SK-N-DZ (cell line): ENCODE measurements around the gene PROB1.
"Not testable (repeated sequence)": the region's sequence is repeated elsewhere in the genome, so short reads cannot be mapped to it uniquely, and the experiment has no call there.

Experiments used
- DNase-seq: peaks from one replicate; pipeline ENCODE4 v3.0.0-alpha.2; 2015; ENCODE audit warnings: low spot score

The PROB1 gene

DNA sequence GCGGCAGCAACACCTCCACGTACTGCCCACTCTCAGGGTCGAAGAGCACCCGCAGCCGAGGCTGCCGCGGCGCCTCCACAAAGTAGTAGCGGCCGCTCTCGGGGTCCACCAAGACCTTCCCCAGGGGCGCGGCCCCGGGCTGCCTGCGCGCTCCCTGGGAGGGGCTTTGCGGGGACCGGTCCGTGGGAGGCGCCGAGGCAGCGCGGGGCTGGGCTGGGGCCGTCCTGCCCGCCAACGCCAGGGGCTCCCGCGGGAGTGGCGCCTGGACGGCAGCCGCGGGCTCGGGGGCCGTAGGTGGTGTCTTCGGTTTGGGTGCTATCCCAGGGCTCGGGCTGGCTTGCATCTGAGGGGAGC, 2.6 kb downstream of the PROB1 start:
- no peak for DNase-seq

DNA sequence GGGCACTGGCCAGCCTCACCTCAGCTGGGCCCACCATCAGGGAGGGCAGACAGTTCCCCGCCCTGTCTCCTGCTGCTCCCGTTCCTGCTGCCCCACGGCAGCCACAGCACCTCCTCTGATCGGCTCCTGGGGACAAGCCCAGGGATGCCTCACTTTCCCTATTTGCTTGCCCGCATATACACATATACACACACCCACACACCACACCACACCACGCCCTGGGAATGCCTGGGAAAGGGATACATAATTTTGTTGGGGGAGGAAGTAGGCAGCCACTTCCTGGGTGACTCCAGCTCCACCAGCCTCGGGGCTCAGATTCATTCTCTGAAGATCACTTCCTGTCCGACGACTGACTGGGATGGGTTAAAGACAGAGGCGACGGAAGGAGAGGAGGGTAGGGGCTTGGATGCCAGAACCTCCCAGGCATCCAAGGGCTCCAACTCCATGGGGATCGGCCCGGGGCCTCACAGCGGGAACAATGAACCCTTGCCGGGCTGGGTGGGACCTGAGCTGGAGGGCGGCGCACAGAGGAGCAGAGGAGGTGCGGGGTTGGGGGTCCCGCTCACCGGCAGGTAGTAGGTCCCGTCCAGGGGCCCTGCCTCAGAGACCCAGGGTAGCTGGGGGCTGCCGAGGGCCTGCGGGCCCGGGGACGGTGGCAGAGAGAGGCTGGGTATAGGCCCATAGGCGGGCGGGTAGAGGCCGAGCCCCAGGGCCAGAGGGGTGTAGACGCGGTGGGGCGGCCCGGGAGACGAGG, 3.2 kb downstream of the PROB1 start:
- no peak for DNase-seq

DNA sequence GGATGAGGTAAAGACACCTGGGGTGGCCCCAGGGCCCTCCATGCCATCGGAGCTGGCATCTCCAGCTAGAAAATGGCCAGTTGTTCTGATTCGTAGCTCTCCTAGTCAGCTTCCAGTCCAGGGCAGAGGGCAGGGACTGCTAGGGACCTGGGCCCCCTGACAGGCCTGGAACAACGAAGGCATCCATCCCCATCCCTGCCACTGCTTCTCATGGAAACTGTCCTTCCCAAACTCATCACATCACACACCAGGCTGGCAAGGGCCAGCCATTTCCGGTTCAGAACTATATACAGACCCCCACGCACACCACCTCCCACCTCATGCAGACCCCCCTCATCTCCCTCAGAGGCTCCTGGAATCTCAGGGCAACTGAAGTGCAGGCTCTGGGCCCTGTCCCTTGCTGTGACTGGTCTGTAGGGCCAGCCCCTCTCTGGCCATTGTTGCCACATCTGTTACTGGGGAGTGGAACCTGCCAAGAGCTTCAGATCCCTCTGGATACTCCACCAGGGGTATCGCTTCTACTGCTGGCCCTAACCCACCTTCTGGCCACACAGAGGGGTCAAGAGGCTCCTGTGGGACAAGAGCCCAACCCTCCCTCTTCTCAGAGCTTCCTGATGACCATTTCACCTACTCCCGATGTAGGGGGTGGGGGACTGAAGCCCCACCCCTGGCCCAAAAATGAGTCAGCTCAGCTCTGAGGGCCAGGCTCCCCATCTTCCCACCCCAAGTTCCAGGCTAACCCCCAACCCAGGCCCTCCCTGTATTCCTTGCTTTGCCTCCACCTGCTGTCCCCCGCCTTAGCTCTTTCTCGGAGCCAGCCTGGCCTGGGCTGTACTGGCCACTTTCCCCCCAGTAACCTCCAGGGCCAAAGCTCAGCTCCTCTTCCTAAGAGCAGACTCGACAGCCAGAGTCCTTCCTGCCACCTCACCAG, 4.0 kb downstream of the PROB1 start:
- no peak for DNase-seq

DNA sequence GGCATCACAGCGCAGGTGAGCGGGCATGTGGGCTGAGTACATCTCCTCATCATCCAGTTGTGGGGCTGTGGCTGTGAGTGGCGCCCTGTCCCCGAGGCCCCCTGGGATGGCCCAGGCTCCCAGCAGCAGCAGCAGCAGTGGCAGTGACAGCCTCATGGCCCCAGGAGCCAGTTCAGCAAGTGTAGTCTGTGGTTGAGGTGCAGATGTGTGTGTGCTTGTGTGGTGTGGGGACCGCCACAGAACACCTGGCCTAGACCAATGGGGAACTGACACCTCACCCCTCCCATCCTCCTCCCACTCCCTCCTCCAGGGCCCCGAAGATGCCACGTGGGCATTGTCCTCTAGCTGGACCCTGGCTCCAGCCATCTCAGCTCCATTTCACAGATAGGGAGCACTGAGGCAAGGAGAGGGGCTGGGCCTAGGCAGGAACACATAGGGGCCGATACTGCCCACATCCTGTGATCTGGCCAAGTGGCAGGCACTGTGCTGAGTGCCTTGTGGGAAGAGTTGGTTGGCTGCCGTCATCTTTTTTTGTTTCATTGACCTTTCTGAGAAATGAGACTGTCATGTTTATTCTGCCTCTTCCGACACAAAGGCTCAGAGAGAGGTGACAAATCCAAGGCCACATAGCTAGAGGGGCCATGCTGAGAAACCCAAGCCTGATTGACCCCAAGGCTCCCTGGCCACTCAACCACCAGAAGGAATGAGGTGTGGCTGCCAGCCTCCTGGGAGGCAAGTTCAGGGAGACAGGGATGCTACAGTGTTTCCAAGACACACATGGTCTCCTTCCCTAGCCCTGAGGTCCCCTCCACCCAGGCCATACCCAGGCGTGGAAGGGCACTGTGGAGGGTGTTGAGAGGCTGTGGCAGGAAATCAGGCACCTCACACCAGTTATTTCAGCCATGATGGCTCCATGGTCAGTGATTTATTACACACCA, 4.9 kb downstream of the PROB1 start, which contains the start of gene MZB1:
TSS of gene MZB1 (minus strand) at position 213 of the 938 bp plus-strand sequence. CDS start at position 156, 57 bp downstream.
- no peak for DNase-seq

DNA sequence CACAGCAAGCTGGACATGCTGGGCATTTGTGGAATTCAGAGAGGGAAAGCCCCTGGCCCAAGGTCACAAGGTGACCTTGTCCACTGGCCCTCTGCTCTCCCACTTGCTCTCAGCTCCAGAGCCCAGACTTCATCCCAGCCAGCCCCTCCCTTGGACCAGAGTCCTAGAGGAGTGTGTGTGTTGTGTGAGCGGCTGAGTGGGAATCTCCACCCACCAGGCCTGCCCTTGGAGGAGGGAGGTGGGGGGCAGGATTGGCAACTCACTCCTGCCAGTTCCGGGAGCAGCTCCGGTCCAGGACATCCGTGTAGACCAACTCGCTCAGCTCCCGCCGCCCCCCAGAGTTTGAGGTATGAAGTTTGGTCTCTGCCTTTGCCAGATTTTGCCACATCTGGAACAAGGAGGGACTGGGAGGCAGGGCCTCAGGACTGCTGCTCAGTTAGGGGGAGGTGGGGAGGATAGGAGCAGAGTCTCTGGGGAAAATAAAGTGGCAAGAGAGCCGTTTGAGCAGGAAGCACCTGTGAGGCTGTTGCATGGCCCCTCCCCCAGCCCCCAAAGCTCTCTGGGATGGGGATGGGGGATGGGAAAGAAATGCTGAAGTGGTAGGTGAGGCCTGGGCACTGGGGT, 6.6 kb downstream of the PROB1 start:
- DNase-seq = no peak

DNA sequence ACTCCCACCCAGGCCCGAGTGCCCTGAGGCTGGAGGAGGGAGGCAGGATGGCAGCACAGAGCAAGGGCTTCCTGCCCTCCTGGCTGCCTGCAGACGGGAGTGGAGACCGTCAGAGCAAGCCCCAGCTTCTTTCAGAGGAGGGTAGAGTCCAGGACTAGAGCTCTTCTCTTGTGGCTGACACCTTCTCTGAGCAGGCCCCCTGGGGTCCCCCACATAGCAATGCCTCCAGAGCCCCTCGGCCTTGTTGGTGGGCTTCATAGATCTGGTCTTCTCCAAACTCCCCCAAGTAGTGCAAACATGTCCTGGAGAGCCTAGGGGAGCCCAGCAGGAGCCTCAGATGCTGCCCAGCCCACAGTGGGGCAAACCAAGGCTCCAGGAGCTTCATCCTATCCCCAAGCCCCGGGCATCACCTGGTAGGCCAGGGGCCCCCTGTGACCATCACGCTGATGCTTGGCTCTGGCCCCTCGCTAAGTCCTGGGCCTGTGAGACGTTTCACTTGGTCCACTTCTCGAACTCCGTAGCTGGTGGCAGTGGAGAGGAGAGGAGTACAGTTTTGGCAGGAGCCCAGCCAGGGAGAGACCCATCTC, 7.2 kb downstream of the PROB1 start:
- no peak for DNase-seq

DNA sequence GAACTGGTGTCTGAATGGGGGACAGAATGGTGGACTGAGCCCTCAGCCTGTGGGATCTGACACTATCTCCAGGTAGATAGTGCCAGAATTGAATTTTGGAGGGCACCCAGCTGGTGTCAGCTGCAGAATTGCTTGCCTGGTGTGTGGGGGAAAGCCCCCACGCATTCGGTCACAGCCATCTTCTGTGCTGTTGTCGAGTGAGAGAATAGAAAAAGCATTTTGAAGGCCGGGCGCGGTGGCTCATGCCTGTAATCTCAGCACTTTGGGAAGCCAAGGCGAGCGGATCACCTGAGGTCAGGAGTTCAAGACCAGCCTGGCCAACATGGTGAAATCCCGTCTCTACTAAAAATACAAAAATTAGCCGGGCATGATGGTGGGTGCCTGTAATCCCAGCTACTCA, 7.9 kb downstream of the PROB1 start:
- DNase-seq = not testable (repeated sequence)

DNA sequence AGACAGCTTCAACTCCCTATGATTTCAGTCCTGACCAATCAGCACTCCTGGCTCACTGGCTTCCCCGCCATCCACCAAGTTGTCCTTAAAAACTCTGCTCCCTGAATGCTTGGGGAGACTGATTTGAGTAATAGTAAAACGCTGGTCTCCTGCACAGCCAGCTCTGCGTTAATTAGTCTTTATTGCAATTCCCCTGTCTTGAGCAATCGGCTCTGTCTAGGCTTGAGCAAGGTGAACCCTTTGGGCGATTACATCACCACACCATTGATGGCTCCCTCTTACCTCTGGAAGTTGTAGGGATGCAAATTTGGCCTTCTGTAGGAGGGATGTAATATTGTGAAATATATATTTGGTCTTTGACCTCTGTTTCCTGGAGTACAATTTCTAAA, 8.9 kb downstream of the PROB1 start:
- DNase-seq = no peak

DNA sequence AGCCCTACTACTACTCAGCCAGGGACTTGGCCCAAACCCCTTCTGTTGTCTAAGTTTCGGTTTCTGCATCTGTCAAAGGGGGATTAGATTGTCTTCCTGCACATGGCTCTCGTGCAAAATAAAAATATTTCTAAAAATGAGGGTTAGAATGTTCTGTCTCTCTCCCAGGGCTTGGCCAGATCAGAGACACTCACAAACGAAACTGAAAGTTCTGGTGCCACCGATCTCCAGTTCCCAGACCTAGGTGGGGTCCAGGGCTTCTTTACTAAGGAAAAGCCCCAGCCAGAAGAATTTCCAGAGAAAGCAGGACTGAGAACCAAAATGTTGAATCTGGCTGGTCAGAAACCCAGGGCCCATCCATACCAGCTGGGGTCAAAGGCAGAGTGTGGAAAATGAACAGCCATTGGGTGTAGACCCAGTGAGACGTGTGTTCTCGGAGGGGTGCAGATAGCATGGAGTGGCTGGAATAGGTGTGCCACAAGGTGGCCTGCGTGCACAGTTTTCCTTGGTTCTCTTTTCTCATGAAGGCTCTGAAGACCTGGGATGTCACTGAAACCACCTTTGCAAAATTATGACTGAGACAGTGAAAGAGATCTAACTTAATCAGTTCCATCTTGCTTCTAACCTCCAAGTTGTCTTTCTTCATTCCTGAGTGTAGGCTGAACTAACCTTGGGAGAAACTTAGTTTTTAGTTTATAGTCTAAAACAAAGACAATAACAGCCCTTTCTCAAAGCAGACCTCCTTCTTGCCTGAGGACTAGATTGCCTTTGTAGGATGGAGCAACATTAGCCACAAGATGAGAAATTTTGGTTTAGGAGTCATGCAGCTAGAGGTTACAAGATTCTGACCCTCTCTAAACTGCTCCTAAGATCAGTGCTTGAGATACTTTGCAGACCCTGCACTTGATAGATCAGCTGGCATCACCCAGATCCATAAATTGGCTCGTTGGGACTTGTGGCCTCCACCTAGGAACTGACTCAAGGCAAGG, 9.5 kb downstream of the PROB1 start:
- no peak for DNase-seq

DNA sequence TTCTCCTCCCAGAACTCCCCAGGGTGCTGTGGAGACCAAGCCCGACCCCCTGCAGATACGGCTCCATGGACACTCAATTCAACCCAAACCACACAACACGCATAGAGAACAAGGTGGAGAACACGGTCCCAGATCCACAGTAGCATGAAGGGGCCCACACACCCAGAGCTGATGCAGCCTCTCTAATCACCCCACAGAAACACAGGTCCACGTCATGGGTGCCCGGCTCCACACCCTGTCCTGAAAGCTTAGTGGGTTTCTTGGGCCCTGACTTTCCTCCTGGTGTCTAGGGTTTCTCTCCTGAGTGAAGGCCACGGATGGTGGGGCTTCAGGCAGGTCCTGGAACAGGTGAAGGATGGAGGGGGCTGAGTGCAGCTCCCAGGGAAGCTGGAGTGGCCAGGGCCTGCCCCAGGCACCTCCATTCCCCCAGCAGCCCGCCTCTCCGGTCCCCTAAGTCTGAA, 10.3 kb downstream of the PROB1 start:
- DNase-seq = no peak

DNA sequence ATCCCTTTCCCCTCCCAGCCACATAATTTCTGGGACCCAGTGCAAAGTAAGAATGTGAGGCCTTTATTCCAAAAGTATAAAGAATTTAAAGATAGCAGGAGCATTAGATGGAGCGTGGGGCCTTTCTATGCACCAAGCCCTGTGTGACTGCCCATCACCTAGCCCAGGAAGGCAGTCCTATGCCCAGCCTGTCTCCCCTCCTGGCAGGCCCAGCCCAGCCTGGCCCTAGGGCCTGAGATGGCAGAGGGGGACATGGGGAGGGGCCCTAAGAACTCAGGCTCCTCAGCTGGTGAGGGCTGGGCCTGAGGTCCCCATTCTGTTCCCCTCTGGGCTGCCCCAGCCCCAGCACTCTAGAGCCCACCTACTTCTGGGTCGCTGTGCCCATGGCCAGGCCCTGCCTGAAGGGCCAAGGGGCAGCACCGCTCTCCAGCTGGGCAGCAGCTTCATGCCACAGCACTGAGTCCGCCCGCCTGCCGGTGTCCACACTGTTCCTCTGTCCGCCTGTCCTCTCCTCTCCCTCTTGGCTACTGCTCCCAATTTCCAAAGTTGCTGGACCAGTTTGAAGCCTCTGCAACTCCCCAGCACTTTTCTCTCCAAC, 10.8 kb downstream of the PROB1 start:
- DNase-seq = no peak

DNA sequence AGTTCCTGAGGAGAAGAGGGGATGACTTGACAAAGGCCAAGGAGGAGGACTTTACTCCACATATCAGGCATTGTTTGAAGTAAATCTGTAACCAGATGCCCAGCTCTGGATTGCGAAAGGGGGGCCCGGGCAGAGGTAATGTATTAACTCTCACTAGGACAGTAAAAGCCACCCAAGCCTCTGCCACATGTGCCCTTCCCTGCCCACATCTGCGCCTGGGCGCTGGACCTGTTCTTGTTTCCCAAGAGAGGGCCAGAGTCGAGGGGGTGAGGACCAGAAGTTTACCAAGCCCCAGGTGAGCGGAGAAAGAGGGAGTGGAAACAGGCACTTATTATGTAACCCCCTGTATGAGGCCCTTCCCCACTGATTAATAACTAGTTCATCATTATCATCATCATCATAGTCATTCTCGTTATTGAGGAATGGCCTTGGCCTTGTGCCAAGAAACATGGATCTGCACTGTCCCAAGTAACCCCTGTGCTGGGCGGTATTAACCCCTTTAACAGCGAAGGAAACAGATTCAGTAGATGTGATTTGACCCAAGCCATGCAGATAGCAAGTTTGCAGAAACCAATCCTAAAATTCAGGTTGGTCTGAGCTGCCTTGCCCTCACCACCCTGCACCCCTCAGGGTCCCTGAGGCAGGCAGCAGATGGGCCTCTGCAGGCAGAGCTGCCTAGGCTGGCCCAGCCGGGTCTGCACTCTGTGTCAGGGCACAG, 11.5 kb downstream of the PROB1 start, which contains the start of gene SLC23A1:
TSS of gene SLC23A1 (minus strand) at position 23 of the 718 bp plus-strand sequence. CDS start 44 bp downstream, outside the sequence.
- no peak for DNase-seq

DNA sequence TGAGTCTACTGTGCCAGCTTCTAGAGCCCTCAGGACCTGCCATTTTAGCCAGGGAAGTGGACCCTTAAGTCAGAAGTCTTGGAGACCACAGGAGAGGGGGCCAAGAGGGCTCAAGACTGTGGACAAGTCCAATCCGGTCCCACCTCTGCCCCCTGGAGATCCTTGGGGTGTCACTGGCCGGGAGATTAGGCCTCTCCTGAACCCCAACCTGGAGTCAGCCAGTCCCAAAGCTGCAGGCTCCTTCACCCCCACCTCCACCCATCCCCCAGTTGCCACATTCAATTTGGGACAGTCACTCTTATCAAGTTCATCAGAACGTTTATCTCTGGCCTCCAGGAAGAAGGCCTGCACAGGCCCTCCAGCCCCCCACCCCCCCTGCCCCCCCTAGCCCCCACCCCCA, 12.1 kb downstream of the PROB1 start:
- DNase-seq = no peak

DNA sequence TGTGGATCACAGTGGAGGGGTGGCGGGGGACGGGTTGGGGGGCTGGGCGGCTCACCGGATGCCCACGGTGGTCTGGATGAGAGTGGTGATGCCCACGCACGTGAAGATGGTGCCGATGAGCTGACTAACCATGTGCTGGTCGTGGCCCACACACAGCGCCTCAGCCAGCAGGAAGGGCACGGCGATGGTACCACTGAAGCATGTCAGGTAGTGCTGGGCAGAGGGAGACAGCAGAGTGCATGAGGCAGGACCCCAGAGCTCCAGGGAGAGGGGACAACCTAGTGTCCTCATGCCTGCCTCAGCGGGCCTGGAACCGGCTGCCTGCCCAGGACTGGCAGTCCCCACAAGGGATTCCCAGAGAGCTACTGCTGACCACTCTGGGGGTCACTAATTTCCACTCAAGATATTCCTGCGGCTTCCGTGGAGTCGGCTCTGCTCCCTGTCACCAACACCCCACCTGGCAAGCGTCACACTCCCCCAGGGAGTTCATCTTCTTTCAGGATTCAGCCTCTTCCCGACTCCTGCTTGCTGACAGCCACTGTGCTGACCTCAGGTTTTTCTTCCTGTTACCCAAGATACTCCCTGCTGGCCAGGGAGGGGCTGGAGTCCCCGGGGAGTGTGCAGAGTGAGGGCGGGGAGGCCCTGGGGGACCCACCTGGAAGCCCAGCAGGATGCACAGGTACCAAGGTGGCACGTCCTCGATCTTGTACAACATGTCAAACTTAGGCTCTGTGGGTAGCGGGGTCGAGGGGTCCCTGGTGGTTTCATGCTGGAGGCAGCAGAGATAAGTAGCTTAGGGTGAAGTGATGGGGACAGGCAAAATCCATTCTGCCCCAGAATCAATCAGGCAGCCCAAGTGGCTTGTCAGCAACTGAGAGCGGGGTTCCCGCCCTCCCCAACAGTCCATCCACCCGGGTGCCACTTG, 12.8 kb downstream of the PROB1 start:
- no peak for DNase-seq

DNA sequence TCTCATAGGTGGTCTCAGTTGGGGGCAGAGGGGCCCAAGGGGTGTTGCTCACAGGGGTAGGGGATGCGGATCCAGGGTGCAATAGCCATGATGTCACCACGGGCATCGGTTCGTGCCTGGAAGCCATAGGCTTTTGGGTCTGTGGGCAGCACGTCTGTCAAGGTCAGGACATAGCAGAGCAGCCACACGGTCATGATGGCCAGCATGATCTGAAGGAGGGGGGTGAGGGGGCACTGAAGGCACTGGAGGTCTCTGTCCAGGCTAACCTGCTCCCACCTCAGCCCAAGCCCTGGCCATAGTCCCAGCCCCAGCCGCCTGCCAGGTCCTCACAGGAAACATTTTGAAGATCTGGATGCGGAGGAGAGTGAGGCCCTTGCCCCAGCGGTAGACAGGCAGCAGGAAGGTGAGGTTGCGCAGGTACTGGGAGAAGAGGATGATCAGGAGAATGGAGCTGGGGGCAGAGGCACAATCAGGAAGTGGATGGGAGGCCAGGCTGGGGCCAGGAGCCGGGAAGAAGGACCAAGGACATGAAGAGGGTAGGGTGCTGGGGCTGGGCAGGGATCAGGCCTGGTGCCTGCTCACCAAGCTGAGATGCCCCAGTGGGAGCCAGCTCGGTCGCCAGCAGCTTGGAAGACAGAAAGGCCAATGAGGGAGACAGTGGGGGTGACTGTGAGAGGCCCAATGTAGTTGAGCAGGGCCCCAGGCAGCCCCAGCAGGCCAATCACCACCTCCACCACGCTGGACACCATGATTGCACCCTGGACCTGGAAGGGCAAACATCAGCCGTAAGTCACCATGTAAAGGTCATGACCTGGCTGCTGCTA, 15.1 kb downstream of the PROB1 start:
- no peak for DNase-seq

DNA sequence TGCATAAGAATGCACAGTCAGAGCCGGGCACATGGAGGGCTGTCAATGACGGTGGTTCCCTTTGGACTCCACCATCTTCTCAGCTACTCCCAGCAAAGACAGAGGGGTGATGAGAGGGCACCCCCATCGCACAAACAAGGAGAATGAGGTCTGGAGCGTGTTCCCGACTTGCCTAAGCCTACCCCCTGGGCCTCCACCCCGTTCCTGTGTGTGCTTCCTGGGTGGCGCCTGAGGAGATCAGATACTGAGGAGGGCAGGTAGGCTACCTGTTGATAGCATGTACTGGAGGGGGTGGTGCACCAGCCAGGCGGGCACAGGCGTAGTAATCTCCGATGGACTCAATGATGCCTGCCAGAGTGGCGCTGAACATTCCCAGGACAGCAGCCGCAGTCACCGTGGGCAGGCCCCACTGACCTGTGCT, 16.0 kb downstream of the PROB1 start:
- DNase-seq = no peak
